PC-3 (cell line): ENCODE results near the gene SDE2. TPM values are rescaled to one million over a fixed set of nuclear protein-coding genes. Genes with fewer than 3 reads are reported as not detected.
"Not testable (repeated sequence)": the region's sequence is repeated elsewhere in the genome, so short reads cannot be mapped to it uniquely, and the experiment has no call there.

Experiments
- ATAC-seq: fragments of 200-7000 bp; cut with Tn5 transposase; 2 replicates; pipeline ENCODE4 v1.9.1; 2020; ENCODE audit warnings: mild to moderate bottlenecking, moderate library complexity
- BruUV-seq: library from RNA; stranded (reverse); fragments of 400-500 nt; replicated peaks from 2 replicates; lab custom pipeline; 2021; lab: Mats Ljungman, UMichigan
- CTCF ChIA-PET: fragments of 300-600 bp; sonication (Branson Sonifier 250); formaldehyde crosslinking; loops from one replicate; lab custom pipeline; 2022; ENCODE audit warnings: antibody characterized with exemption; lab: Charles Lee
- POLR2A ChIA-PET: fragments of 300-600 bp; sonication (Branson Sonifier 250); formaldehyde crosslinking; loops from one replicate; lab custom pipeline; 2022; ENCODE audit warnings: antibody characterized with exemption; ENCODE audit not compliant: unreplicated experiment; lab: Charles Lee
- DNase-seq: peaks from one replicate; pipeline ENCODE4 v3.0.0-alpha.2; 2015
- H2AFZ ChIP-seq: fragments of 300-600 bp; sonication (generic); 2 replicates; pipeline ENCODE4 v1.6.0; 2016; ENCODE audit warnings: antibody characterized with exemption, low read length
- H3F3A ChIP-seq: fragments of 300-600 bp; sonication (generic); one replicate; pipeline ENCODE4 v1.6.0; 2017; ENCODE audit warnings: antibody characterized with exemption, low read length, control low read depth, mild to moderate bottlenecking; ENCODE audit not compliant: unreplicated experiment
- H3K27ac ChIP-seq: fragments of 300-600 bp; sonication (generic); 2 replicates; pipeline ENCODE4 v1.5.1; 2016; ENCODE audit warnings: mild to moderate bottlenecking, low read length
- H3K27me3 ChIP-seq: fragments of 300-600 bp; sonication (generic); 2 replicates; pipeline ENCODE4 v1.6.1; 2016; ENCODE audit warnings: low read length, mixed read lengths
- H3K36me3 ChIP-seq: fragments of 300-600 bp; sonication (generic); 2 replicates; pipeline ENCODE4 v1.6.1; 2016; ENCODE audit warnings: low read depth, mixed run types, low read length, mixed read lengths
- H3K4me1 ChIP-seq: fragments of 300-600 bp; sonication (generic); 2 replicates; pipeline ENCODE4 v1.5.1; 2016; ENCODE audit warnings: low read length; ENCODE audit not compliant: insufficient read depth
- H3K4me2 ChIP-seq: fragments of 300-600 bp; sonication (generic); 2 replicates; pipeline ENCODE4 v1.6.0; 2016; ENCODE audit warnings: low read length
- H3K4me3 ChIP-seq: fragments of 300-600 bp; sonication (generic); 2 replicates; pipeline ENCODE4 v1.5.1; 2016; ENCODE audit warnings: mild to moderate bottlenecking, low read length, mixed read lengths
- H3K79me2 ChIP-seq: fragments of 300-600 bp; sonication (generic); 2 replicates; pipeline ENCODE4 v1.6.1; 2017; ENCODE audit warnings: low read length, mixed read lengths
- H3K9ac ChIP-seq: fragments of 300-600 bp; sonication (generic); 2 replicates; pipeline ENCODE4 v1.6.0; 2016; ENCODE audit warnings: mild to moderate bottlenecking, low read length
- H3K9me2 ChIP-seq: fragments of 300-600 bp; sonication (generic); replicated peaks from 2 replicates; pipeline ENCODE4 v1.6.1; 2016; ENCODE audit warnings: mixed run types, low read length, mixed read lengths
- H3K9me3 ChIP-seq: fragments of 300-600 bp; sonication (generic); 2 replicates; pipeline ENCODE4 v1.6.1; 2016; ENCODE audit warnings: low read length, mixed read lengths
- H4K20me1 ChIP-seq: fragments of 300-600 bp; sonication (generic); 2 replicates; pipeline ENCODE4 v1.6.1; 2016; ENCODE audit warnings: low read length, mixed read lengths
- EZH2 ChIP-seq: fragments of 300-600 bp; sonication (generic); IDR thresholded peaks from one replicate; pipeline ENCODE4 v1.6.1; 2017; ENCODE audit warnings: antibody characterized with exemption, mild to moderate bottlenecking, low read length; ENCODE audit not compliant: unreplicated experiment
- EZH2phosphoT487 ChIP-seq: fragments of 300-600 bp; sonication (generic); IDR thresholded peaks from 2 replicates; pipeline ENCODE4 v1.6.1; 2018; ENCODE audit warnings: mild to moderate bottlenecking, antibody characterized with exemption, low read length, borderline replicate concordance
- intact Hi-C: fragments of 100-400 bp; cut with micrococcal nuclease; formaldehyde crosslinking; loops from 2 replicates; pipeline ENCODE4 v1.9.0; 2023
- total RNA-seq: library from RNA; depleted of rRNA; stranded (reverse); fragments of >200 nt; gene quantifications from 2 replicates; pipeline ENCODE4 v1.2.3, GENCODE V29; 2014
- TF ChIP-seq, protein P1 (sequence below): fragments of 300-600 bp; sonication (generic); conservative IDR thresholded peaks from 2 replicates; pipeline ENCODE4 v1.5.1; 2017; ENCODE audit warnings: antibody characterized with exemption, low read depth, mild to moderate bottlenecking, low read length

The SDE2 gene
- total RNA-seq, 1 experiment from 2014 or later = 26.1 TPM

DNA sequence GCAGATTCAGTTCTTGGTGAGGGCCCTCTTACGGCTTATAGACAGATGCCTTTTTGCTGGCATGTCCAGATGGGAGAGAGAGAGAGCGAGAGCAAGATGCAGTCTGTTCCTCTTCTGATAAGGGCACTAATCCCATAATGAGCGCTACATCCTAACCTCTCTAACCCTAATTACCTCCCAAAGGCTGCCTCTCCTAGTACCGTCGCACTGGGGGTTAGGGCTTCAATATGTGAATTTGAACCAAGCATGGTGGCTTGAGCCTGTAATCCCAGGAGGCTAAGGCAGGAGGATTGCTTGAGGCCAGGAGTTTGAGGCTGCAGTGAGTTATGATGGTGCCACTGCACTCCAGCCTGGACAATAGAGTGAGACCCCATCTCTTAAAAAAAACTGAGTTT is 10.5 kb upstream of the SDE2 start:
- no TSS peak for BruUV-seq
- no peaks in the 10 kb centered on the region for H3K27me3 ChIP-seq
- ATAC-seq (no peak), DNase-seq (no peak)
- no peaks in the 10 kb centered on the region for H4K20me1 ChIP-seq
- no peak overlapping the region for H3K9ac ChIP-seq
- H3K9me3 ChIP-seq = no peaks in the 10 kb centered on the region
- H3K4me3 ChIP-seq = no peak overlapping the region
- CTCF ChIA-PET = no interaction called here
- H3F3A ChIP-seq = no peaks in the 10 kb centered on the region
- H3K9me2 ChIP-seq = no peaks in the 10 kb centered on the region
- no peaks in the 10 kb centered on the region for H3K36me3 ChIP-seq
- POLR2A ChIA-PET = no interaction called here
- no peak overlapping the region for H3K4me2 ChIP-seq
- H3K27ac ChIP-seq = no peak overlapping the region
- H3K4me1 ChIP-seq = no peaks in the 10 kb centered on the region
- H2AFZ ChIP-seq = no peak overlapping the region
- H3K79me2 ChIP-seq = no peaks in the 10 kb centered on the region
- intact Hi-C loops = no loop called here
- TF ChIP-seq, protein P1, sequence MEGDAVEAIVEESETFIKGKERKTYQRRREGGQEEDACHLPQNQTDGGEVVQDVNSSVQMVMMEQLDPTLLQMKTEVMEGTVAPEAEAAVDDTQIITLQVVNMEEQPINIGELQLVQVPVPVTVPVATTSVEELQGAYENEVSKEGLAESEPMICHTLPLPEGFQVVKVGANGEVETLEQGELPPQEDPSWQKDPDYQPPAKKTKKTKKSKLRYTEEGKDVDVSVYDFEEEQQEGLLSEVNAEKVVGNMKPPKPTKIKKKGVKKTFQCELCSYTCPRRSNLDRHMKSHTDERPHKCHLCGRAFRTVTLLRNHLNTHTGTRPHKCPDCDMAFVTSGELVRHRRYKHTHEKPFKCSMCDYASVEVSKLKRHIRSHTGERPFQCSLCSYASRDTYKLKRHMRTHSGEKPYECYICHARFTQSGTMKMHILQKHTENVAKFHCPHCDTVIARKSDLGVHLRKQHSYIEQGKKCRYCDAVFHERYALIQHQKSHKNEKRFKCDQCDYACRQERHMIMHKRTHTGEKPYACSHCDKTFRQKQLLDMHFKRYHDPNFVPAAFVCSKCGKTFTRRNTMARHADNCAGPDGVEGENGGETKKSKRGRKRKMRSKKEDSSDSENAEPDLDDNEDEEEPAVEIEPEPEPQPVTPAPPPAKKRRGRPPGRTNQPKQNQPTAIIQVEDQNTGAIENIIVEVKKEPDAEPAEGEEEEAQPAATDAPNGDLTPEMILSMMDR = no peak
- no peak for TF ChIP-seq EZH2phosphoT487

DNA sequence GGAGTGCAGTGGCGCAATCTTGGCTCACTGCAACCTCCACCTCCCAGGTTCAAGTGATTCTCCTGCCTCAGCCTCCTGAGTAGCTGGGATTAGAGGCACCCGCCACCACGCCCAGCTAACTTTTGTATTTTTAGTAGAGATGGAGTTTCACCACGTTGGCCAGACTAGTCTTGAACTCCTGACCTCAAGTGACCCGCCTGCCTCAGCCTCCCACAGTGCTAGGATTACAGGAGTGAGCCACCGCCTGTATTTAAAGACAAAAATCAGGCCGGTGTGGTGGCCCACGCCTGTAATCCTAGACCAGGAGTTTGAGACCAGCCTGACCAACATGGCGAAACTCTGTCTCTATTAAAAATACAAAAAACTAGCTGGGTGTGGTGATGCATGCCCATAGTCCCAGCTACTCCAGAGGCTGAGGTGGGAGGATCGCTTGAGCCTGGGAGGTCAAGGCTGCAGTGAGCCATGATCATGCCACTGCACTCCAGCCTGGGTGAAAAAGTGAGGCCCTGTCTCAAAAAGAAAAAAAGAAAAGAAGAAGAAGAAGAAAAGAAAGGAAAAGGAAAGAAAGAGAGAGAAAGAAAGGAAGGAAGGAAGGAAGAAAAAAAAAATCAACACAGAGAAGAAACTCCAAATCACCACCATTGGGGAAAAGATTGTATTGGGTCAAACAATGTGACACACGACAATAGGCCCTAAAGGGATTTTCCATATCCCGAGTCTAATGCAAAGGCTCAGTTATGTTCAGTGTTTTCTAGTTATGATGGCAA is 8.2 kb upstream of the SDE2 start:
- BruUV-seq, H3K27ac ChIP-seq, H3K9me3 ChIP-seq, H3K4me2 ChIP-seq, POLR2A ChIA-PET, H3K9ac ChIP-seq, DNase-seq, H2AFZ ChIP-seq, H3K4me1 ChIP-seq, H4K20me1 ChIP-seq, ATAC-seq, H3K36me3 ChIP-seq, H3K79me2 ChIP-seq, H3F3A ChIP-seq, H3K9me2 ChIP-seq, CTCF ChIA-PET, H3K4me3 ChIP-seq, H3K27me3 ChIP-seq, intact Hi-C loops: not testable (repeated sequence)

DNA sequence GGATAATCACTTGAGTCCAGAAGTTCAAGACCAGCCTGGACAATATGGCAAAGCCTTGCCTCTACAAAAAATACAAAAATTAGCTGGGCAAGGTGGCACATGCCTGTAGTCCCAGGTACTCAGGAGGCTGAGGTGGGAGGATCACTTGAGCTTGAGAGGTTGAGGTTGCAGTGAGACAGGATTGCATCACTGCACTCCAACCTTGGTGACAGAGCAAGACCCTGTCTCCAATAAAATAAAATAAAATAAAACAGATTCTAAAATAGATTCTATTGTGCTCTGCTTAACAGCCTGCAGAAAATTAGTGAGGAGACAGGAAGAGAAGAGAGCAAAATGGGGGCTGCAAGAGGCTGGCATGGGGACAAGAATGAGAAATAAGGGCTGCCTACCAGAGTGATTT is 7.5 kb upstream of the SDE2 start:
- H3K36me3 ChIP-seq = no peaks in the 10 kb centered on the region
- no peaks in the 10 kb centered on the region for H3F3A ChIP-seq
- DNase-seq = no peak
- H3K4me2 ChIP-seq = no peak overlapping the region
- no peak overlapping the region for H3K9ac ChIP-seq
- no peak overlapping the region for H3K4me3 ChIP-seq
- H3K9me2 ChIP-seq = no peaks in the 10 kb centered on the region
- no peak for ATAC-seq
- no peak overlapping the region for H2AFZ ChIP-seq
- ChIA-PET CTCF (no interaction called here), POLR2A (no interaction called here)
- no peaks in the 10 kb centered on the region for H4K20me1 ChIP-seq
- no peaks in the 10 kb centered on the region for H3K9me3 ChIP-seq
- TF ChIP-seq, protein P1 = no peak
- TF ChIP-seq EZH2phosphoT487 (no peak), EZH2 (no peak)
- intact Hi-C loops = no loop called here
- no peaks in the 10 kb centered on the region for H3K4me1 ChIP-seq
- H3K27me3 ChIP-seq = no peaks in the 10 kb centered on the region
- H3K27ac ChIP-seq = no peak overlapping the region
- no peaks in the 10 kb centered on the region for H3K79me2 ChIP-seq
- BruUV-seq = no TSS peak
